GM12874 (cell line): Measurements from ENCODE around the gene ATP5F1C.

Experiments
- CTCF ChIP-seq: IDR thresholded peaks from 2 replicates; pipeline ENCODE4 v1.5.1; 2011; ENCODE audit warnings: low read depth, mild to moderate bottlenecking, control low read depth, low read length, moderate library complexity; ENCODE audit not compliant: insufficient read depth

ATP5F1C gene

GRCh38 chr10:7817576-7817975 lies 29.6 kb downstream of the ATP5F1C start:
- no peak for TF ChIP-seq CTCF

DNA sequence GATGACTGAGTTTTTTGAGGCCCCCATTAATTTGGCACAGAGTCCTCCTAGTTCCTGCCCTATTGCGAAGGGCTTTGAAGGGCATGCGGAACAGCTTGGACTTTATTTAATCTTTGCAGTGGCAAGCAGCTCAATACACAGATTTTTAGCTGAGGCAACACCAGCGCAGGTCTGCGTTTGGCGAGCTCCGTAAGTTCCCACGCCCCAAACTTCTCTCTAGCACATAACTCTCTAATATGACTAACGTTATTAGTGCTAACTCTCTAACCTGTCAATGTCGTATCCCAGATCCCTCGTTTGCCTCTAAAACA lies 30.0 kb downstream of the ATP5F1C start:
- no peak for TF ChIP-seq CTCF

- TF ChIP-seq CTCF: no peak
These were observed 30.5 kb downstream of the ATP5F1C start, which contains the start of gene TAF3 for GRCh38 chr10:7818295-7819120. Gene TAF3, plus strand, starts transcription at chr10:7818505. Its CDS starts 205 bp downstream, at chr10:7818710.

- TF ChIP-seq CTCF: 0 out of 2 replicates have a peak, but pooled peaks have one; percentile 24
These were observed 31.1 kb downstream of the ATP5F1C start for GRCh38 chr10:7819121-7819460.

DNA sequence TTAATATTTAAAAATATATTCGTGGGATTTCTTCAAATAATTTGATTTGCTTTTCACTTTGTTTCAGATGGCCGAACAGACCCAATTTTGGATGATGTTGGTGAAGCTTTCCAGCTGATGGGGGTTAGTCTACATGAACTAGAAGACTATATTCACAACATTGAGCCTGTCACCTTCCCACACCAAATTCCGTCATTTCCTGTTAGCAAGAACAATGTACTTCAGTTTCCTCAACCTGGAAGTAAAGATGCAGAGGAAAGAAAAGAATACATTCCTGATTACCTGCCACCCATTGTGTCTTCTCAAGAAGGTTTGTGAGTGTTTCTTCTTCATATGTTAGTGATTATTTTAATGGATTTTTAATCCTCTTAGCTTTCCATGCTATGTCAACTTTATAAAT lies 36.3 kb downstream of the ATP5F1C start:
- TF ChIP-seq CTCF: no peak

- no peak for TF ChIP-seq CTCF
These were observed 39.0 kb downstream of the ATP5F1C start for GRCh38 chr10:7826971-7827370.

GRCh38 chr10:7829289-7829834 lies 41.4 kb downstream of the ATP5F1C start:
- no peak for TF ChIP-seq CTCF
